GM12874 (cell line): ENCODE results near the gene OBSCN.
A peak's percentile ranks its signal among the peaks of the same experiment; 100 is the strongest.

Experiments used
- TF ChIP-seq, protein P1 (sequence below): IDR thresholded peaks from 2 replicates; pipeline ENCODE4 v1.5.1; 2011; ENCODE audit warnings: low read depth, mild to moderate bottlenecking, control low read depth, low read length, moderate library complexity; ENCODE audit not compliant: insufficient read depth

The OBSCN gene

DNA sequence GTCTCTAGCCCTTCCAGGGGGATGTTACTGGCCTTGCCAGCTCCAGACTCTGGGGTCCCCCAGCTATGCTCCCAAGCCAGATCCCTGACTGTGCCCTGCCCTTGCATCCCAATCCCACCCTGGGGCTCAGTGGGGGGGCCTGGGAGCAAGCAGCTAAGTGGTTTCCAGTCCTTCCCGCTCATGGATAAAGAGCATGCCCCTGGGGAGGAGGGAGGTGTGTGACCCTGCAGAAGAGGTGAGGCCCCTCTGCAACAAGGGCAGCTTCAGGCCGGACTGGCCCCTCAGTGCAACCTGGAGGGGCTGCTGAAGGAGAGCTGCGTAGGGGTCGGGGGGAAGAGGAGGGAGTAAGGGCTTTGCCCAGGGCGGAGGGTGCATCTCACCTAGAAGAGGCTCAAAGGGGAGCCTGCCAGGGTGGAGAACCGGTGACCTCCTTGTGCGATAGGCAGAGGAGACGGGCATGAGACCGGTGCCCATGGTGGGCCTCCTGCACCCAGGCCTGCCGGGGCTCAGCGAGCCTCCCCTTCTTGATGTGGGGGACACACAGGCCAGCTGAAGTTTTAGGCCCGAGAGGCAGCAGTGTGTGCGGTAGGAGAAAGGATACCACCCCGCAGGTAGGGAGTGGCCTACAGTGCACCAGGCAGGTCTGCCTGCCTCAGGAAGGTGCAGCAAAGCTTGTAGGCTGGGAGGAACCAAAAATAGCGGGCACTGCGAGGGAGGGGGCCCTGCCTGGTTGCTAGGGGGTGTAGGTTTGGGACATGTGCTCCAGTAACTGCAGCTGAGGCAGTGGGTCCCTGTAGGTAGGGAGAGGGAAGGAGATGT is 3.1 kb downstream of the OBSCN start:
- TF ChIP-seq, protein P1, sequence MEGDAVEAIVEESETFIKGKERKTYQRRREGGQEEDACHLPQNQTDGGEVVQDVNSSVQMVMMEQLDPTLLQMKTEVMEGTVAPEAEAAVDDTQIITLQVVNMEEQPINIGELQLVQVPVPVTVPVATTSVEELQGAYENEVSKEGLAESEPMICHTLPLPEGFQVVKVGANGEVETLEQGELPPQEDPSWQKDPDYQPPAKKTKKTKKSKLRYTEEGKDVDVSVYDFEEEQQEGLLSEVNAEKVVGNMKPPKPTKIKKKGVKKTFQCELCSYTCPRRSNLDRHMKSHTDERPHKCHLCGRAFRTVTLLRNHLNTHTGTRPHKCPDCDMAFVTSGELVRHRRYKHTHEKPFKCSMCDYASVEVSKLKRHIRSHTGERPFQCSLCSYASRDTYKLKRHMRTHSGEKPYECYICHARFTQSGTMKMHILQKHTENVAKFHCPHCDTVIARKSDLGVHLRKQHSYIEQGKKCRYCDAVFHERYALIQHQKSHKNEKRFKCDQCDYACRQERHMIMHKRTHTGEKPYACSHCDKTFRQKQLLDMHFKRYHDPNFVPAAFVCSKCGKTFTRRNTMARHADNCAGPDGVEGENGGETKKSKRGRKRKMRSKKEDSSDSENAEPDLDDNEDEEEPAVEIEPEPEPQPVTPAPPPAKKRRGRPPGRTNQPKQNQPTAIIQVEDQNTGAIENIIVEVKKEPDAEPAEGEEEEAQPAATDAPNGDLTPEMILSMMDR: no peak

DNA sequence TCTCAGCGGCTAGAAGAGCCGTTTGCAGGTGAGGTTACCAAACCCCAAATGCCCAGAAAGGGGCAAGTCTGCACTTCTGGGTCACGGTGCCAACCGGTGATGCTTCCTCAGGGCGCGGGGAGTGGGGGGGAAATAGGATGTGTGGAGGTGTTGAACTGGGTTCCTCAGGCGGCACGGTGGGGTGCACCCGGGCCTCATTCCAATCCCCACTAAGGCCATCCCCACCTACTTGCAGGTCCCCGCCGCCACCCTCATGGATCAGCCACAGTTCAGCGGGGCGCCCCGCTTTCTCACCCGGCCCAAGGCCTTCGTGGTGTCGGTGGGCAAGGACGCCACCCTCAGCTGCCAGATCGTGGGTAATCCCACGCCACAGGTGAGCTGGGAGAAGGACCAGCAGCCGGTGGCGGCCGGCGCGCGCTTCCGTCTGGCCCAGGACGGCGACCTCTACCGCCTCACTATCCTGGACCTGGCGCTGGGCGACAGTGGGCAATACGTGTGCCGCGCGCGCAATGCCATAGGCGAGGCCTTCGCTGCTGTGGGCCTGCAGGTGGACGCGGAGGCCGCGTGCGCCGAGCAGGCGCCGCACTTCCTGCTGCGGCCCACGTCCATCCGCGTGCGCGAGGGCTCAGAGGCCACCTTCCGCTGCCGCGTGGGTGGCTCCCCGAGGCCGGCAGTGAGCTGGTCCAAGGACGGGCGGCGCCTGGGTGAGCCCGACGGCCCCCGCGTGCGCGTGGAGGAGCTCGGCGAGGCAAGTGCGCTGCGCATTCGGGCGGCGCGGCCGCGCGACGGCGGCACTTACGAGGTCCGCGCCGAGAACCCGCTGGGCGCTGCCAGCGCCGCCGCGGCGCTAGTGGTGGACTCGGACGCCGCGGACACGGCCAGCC is 3.9 kb downstream of the OBSCN start:
- TF ChIP-seq, protein P1: no peak

DNA sequence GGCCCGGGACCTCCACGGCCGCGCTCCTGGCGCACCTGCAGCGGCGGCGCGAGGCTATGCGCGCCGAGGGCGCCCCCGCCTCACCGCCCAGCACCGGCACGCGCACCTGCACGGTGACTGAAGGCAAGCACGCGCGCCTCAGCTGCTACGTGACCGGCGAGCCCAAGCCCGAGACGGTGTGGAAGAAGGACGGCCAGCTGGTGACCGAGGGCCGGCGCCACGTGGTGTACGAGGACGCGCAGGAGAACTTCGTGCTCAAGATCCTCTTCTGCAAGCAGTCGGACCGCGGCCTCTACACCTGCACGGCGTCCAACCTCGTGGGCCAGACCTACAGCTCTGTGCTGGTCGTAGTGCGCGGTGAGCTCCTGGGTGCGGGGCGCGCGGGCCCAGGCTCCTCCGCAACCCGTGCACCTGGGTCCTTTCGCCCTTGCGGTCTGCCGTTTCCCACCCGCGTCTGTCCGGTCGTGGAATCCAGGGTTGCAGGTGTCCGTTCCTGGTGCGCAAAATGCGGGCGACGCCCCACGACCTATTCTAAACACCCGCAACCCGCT is 4.6 kb downstream of the OBSCN start:
- TF ChIP-seq, protein P1: no peak

DNA sequence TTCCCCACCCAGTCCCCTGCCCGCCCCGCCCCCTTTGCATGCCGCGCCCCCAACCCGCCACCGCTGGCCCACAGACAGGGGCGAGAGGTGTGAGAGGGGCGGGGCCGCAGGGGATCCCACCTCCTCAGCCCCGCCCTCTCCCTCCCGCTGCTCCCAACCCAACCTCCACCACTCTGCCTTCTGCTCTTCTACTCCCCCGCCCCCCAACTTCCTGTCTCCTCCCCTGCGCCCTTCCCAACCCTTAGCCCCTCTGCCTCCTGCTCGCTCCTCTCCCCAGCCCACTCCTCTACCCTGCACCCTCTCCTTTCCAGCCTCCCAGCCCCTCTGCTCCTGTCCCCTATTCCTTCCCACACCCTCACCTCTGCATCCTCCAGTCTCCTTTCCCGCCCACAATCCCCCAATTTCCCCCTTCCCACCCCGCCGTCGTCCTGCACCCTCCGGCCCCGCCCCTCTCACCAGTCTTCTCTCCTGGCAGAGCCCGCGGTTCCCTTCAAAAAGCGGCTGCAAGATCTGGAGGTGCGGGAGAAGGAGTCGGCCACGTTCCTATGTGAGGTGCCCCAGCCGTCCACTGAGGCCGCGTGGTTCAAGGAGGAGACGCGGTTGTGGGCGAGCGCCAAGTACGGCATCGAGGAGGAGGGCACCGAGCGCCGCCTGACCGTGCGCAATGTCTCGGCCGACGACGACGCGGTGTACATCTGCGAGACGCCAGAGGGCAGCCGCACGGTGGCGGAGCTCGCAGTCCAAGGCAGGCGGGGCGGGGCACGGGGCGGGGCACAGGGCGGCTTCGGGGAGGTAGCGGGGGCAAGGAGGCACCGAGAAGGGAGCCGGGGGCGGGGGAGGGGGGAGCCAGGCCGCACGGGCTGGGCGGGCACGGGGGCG is 5.4 kb downstream of the OBSCN start:
- TF ChIP-seq, protein P1: peak; percentile 73

DNA sequence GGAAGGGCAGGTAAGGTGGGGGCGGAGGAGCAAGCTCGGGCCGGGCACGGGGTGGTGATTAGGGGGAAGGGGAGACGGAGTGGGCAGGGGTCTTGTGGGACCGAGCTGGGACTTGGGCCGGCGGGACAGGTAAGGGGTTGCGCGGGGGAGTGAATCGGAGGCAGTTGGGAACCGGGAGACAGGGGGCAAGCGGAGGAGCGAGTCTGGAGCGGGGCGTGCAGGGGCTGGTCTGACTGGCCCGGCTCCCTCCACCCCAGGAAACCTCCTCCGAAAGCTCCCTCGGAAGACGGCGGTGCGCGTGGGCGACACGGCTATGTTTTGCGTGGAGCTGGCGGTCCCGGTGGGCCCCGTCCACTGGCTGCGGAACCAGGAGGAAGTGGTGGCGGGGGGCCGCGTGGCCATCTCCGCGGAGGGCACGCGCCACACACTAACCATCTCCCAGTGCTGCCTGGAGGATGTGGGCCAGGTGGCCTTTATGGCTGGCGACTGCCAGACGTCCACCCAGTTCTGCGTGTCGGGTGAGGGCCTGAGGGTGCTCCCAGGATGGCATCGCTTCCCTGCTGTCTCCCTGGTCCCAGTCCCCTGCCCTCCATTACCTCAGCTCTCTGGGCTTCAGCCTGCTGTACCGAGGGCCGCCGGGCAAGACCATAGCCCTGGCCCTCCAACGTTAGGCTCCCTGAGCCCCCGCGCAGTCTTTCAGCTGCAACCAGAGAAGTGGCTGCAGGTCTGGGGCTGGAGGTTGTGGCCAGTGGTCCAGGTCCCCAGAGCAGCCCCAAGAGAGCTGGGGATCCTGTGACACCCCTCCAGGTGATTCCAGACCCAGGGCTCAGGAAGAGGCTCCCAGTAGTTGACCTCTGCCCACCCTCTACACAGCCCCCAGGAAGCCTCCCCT is 6.3 kb downstream of the OBSCN start:
- TF ChIP-seq, protein P1: no peak

DNA sequence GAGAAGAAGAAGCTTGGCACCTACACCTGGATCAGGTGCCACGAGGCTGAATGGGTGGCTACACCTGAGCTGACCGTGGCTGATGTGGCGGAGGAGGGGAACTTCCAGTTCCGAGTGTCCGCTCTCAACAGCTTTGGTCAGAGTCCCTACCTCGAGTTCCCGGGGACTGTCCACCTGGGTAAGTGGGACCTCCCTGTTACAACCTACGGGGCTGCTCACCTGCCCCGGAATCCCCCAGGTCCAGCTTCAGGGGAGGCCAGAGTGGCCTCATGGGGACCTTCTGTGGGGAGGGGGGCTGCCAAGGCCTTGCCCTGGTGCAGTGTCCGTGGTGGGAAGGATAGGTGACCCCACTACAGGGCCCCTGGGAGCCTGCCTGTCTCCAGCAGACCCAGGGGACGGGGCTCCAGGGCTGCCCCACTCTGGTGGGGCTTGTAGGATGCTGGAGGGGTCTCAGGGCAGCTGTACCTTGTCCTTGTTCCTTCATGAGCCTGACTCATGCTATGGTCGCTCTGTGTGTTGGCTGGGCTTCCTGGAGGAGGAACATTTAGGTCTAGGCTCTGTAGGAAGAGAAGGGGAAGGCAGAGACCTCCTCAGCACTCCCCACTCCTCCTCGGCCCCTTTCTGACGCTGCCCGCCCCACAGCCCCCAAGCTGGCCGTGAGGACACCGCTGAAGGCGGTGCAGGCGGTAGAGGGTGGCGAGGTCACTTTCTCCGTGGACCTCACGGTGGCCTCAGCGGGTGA is 7.2 kb downstream of the OBSCN start:
- TF ChIP-seq, protein P1: no peak
